ENCODE measurements around the gene CDKAL1. TPM values are rescaled to one million over a fixed set of nuclear protein-coding genes. Genes with fewer than 3 reads are reported as not detected.
"Not testable (repeated sequence)": the region's sequence is repeated elsewhere in the genome, so short reads cannot be mapped to it uniquely, and the experiment has no call there.

CDKAL1 gene
- total and polyA plus RNA-seq, 8 donors = 3.4 to 36.7 (median 10.4) TPM

DNA sequence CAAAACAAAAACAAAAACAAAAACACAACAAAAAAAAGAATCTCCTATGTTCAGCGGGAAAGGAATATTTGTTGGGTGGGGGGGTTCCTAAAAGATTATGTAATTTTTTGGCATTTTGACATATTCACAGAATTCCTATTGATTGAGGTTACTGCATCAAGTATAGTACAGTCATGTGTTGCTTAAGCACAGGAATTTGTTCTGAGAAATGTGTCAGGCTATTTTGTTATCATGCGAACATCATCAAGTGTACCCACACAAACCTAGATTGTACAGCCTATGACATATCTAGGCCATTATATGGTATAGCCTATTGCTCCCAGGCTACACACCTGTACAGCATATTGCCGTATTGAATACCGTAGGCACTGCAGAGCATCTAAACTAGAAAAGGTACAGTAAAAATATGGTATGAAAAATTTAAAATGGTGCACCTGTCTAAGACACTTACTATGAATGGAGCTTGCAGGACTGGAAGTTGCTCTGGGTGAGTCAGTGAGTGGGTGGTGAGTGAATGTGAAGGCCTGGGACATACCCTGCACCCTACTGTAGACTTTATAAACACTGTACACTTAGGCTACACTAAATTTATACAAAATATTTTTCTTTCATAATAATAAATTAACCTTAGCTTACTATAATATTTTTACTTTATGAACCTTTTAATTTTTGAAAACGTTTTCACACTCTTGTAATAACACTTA is 110.6 kb downstream of the CDKAL1 start:
- H3K9me3 ChIP-seq = no peaks in the 10 kb centered on the region
- H3K4me3 ChIP-seq = no peak overlapping the region
- no peak for DNase-seq
- no peaks in the 10 kb centered on the region for H3K27me3 ChIP-seq
- intact Hi-C loops (cut with DNase I; ENCODE audit: low total_unique reads) = no loop called here
- TF ChIP-seq POLR2A (IDR thresholded peaks at IDR 0.05) (no peak), EP300 (IDR thresholded peaks at IDR 0.05) (no peak), POLR2AphosphoS5 (IDR thresholded peaks at IDR 0.05) (no peak)
- TF ChIP-seq, protein P1, sequence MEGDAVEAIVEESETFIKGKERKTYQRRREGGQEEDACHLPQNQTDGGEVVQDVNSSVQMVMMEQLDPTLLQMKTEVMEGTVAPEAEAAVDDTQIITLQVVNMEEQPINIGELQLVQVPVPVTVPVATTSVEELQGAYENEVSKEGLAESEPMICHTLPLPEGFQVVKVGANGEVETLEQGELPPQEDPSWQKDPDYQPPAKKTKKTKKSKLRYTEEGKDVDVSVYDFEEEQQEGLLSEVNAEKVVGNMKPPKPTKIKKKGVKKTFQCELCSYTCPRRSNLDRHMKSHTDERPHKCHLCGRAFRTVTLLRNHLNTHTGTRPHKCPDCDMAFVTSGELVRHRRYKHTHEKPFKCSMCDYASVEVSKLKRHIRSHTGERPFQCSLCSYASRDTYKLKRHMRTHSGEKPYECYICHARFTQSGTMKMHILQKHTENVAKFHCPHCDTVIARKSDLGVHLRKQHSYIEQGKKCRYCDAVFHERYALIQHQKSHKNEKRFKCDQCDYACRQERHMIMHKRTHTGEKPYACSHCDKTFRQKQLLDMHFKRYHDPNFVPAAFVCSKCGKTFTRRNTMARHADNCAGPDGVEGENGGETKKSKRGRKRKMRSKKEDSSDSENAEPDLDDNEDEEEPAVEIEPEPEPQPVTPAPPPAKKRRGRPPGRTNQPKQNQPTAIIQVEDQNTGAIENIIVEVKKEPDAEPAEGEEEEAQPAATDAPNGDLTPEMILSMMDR (IDR thresholded peaks at IDR 0.05) = no peak
- peaks cover 0 to 6% (median 3%) of the 10 kb centered on the region in 4 donors for H3K4me1 ChIP-seq
- no peak overlapping the region for H3K27ac ChIP-seq
- WGBS, 5 donors = 78 to 97% (median 97%) methylated on average over 5 of the region's 5 CpGs
- peaks cover 0 to 7% (median 3%) of the 10 kb centered on the region in 4 donors for H3K36me3 ChIP-seq

DNA sequence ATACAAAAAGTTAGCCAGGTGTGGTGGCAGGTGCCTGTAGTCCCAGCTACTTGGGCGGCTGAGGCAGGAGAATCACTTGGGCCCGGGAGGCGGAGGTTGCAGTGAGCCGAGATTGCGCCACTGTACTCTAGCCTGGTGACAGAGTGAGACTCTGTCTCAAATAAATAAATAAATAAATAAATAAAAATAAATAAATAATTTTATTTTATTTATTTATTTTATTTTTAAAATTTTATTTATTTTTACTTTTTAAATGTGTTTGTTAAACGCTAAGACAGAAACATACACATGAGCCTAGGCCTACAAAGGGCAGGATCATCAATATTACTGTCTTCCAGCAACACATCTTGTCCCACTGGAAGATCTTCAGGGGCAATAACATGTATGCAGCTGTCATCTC is 111.3 kb downstream of the CDKAL1 start:
- H3K27me3 ChIP-seq; H3K27ac ChIP-seq; intact Hi-C loops (cut with DNase I; ENCODE audit: low total_unique reads); H3K4me3 ChIP-seq; DNase-seq; H3K4me1 ChIP-seq; H3K36me3 ChIP-seq; H3K9me3 ChIP-seq: not testable (repeated sequence)
- 80 to 92% (median 83%) methylated on average over 6 of the region's 6 CpGs for WGBS, 5 donors

DNA sequence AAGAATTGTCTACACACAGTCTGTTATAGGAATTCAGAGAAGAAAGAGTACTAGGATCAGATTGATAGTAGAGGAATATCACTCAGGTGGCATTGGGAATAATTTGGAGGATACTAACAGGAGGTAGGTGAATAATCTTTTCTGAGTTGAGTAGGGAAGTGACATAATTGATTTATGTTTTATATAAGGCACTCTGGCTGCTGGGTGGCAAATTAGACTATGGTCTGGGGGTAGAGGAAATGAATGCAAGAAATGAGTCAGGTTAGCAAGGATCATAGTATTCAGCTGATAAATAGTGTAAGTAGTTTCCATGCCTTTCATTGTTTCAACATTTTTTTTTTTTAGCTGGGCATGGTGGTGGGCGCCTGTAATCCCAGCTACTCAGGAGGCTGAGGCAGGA is 113.3 kb downstream of the CDKAL1 start:
- TF ChIP-seq, protein P1 (IDR thresholded peaks at IDR 0.05) = no peak
- TF ChIP-seq POLR2A (IDR thresholded peaks at IDR 0.05) (no peak), POLR2AphosphoS5 (IDR thresholded peaks at IDR 0.05) (no peak), EP300 (IDR thresholded peaks at IDR 0.05) (no peak)
- Histone ChIP-seq H3K4me3 (no peak overlapping the region), H3K27ac (no peak overlapping the region), H3K9me3 (no peaks in the 10 kb centered on the region), H3K4me1 (peaks cover 0 to 8% (median 1%) of the 10 kb centered on the region in 4 donors), H3K27me3 (no peaks in the 10 kb centered on the region), H3K36me3 (peaks cover 0 to 8% (median 0%) of the 10 kb centered on the region in 4 donors)
- no peak for DNase-seq
- intact Hi-C loops (cut with DNase I; ENCODE audit: low total_unique reads) = no loop called here
- WGBS, 5 donors = 100% methylated on average over 1 of the region's 1 CpG

DNA sequence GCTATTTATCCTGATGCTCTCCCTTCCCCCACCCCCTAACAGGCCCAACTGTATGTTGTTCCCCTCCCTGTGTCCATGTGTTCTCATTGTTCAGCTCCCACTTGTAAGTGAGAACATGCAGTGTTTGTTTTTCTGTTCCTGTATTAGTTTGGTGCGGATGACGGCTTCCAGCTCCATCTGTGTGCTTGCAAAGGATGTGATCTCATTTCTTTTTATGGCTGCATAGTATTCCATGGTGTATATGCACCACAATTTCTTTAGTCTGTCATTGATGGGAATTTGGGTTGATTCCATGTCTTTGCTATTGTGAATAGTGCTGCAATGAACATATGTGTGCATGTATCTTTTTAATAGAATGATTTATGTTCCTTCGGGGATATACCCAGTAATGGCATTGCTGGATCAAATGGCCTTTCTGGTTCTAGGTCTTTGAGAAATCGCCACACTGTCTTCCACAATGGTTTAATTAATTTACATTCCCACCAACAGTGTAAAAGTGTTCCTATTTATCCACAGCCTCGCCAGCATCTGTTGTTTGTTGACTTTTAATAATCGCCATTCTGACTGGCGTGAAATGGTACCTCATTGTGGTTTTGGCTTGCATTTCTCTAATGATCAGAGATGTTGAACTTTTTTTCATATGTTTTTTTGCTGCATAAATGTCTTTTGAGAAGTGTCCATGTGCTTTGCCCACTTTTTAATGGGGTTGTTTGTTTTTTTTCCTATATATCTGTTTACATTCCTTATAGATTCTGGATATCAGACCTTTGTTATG is 115.6 kb downstream of the CDKAL1 start:
- H3K9me3 ChIP-seq; H3K27me3 ChIP-seq; DNase-seq; H3K4me3 ChIP-seq; intact Hi-C loops (cut with DNase I; ENCODE audit: low total_unique reads); H3K27ac ChIP-seq; H3K4me1 ChIP-seq: not testable (repeated sequence)
- 84 to 98% (median 94%) methylated on average over 7 of the region's 7 CpGs for WGBS, 5 donors
- H3K36me3 ChIP-seq = peaks cover 0 to 17% (median 7%) of the 10 kb centered on the region in 4 donors

DNA sequence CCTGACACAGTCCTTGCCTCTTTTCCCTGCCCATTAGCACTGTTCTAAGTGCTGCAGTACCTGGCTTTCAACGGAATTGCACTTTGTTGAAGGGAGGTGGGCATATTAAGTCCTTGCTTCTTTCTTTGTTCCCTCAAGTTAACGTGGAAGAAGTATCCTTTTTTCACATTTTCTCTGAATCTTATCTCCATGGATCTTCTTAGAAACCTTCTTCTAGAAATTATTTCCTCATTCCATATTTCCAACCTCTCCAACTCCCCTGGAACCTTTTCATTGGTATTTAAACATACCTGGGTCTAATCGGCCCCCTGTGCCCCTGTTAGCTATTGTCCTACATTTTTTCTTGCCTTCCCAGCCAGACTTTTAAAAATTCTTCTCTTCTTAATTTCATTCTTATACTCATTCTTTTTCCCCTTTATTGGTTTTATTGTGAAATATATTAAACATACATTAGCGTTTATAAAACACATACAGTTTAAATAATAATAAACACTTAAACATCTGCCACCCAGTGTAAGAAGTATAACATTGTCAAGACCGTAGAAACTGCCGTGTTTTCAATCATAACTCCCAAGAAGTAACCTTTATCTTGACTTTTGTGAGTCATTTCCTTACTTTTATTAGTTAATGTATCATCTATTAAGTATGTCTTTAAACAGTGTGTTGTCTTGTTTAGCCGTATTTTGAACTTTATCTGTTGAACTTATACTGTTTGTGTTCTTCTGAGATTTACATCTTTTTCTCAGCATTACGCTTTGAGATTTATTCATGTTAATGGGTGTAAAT is 118.2 kb downstream of the CDKAL1 start:
- Histone ChIP-seq H3K27ac (no peak overlapping the region), H3K9me3 (no peaks in the 10 kb centered on the region), H3K4me1 (peaks cover 0 to 14% (median 3%) of the 10 kb centered on the region in 4 donors), H3K4me3 (no peak overlapping the region), H3K27me3 (no peaks in the 10 kb centered on the region), H3K36me3 (peaks cover 0 to 17% (median 7%) of the 10 kb centered on the region in 4 donors)
- TF ChIP-seq POLR2AphosphoS5 (IDR thresholded peaks at IDR 0.05) (no peak), POLR2A (IDR thresholded peaks at IDR 0.05) (no peak)
- TF ChIP-seq, protein P1 (IDR thresholded peaks at IDR 0.05) = no peak
- 51 to 60% (median 54%) methylated on average over 8 of the region's 8 CpGs for WGBS, 5 donors
- intact Hi-C loops (cut with DNase I; ENCODE audit: low total_unique reads) = no loop called here
- DNase-seq = no peak
